Mononuclear cell (primary cell): ENCODE data around the gene PPP2R3C. TPM values are rescaled to one million over a fixed set of nuclear protein-coding genes. Genes with fewer than 3 reads are reported as not detected.

Experiments used
- H3K27me3 ChIP-seq: 2 replicates; pipeline ENCODE4 v1.6.0; 2011; ENCODE audit warnings: low read length, control low read depth; ENCODE audit not compliant: insufficient read depth
- H3K4me1 ChIP-seq: 2 replicates; pipeline ENCODE4 v1.5.1; 2011; ENCODE audit warnings: mild to moderate bottlenecking, low read length, control low read depth; ENCODE audit not compliant: insufficient read depth
- H3K4me3 ChIP-seq: 2 replicates; pipeline ENCODE4 v1.5.1; 2011; ENCODE audit warnings: mild to moderate bottlenecking, low read length, moderate library complexity
- H3K9me3 ChIP-seq: 2 replicates; pipeline ENCODE4 v1.5.1; 2011; ENCODE audit warnings: low read depth, mild to moderate bottlenecking, control low read depth, low read length
- total RNA-seq: library from RNA; depleted of rRNA; stranded (reverse); fragments of >200 nt; gene quantifications from one replicate; pipeline ENCODE4 v1.2.3, GENCODE V29; 2012

PPP2R3C gene
- total RNA-seq, 1 donor = 55.1 TPM

GRCh38 chr14:35144029-35144428 lies 22.2 kb upstream of the PPP2R3C start:
- H3K4me1 ChIP-seq = no peaks in the 10 kb centered on the region
- H3K4me3 ChIP-seq = no peak overlapping the region
- H3K27me3 ChIP-seq = no peaks in the 10 kb centered on the region
- H3K9me3 ChIP-seq = no peaks in the 10 kb centered on the region

GRCh38 chr14:35140718-35141581 lies 19.2 kb upstream of the PPP2R3C start:
- Histone ChIP-seq H3K9me3 (no peaks in the 10 kb centered on the region), H3K4me3 (no peak overlapping the region), H3K27me3 (no peaks in the 10 kb centered on the region), H3K4me1 (peaks cover 10% of the 10 kb centered on the region)

GRCh38 chr14:35138585-35138984 lies 16.8 kb upstream of the PPP2R3C start:
- peaks cover 20% of the 10 kb centered on the region for H3K4me1 ChIP-seq
- H3K9me3 ChIP-seq = no peaks in the 10 kb centered on the region
- H3K27me3 ChIP-seq = no peaks in the 10 kb centered on the region
- no peak overlapping the region for H3K4me3 ChIP-seq

GRCh38 chr14:35134329-35135123 lies 12.7 kb upstream of the PPP2R3C start:
- Histone ChIP-seq H3K4me1 (peaks cover 20% of the 10 kb centered on the region), H3K27me3 (no peaks in the 10 kb centered on the region), H3K9me3 (no peaks in the 10 kb centered on the region), H3K4me3 (no peak overlapping the region)

- Histone ChIP-seq H3K4me1 (peaks cover 20% of the 10 kb centered on the region), H3K27me3 (no peaks in the 10 kb centered on the region), H3K4me3 (no peak overlapping the region), H3K9me3 (no peaks in the 10 kb centered on the region)
Measured at GRCh38 chr14:35133542-35134328, 11.9 kb upstream of the PPP2R3C start.

- no peaks in the 10 kb centered on the region for H3K27me3 ChIP-seq
- no peaks in the 10 kb centered on the region for H3K9me3 ChIP-seq
- H3K4me3 ChIP-seq = no peak overlapping the region
- peaks cover 47% of the 10 kb centered on the region for H3K4me1 ChIP-seq
Measured at GRCh38 chr14:35124127-35124526, 2.3 kb upstream of the PPP2R3C start.

GRCh38 chr14:35123388-35123703 lies 1.6 kb upstream of the PPP2R3C start:
- Histone ChIP-seq H3K9me3 (no peaks in the 10 kb centered on the region), H3K4me3 (peak overlapping the region; percentile 78), H3K27me3 (no peaks in the 10 kb centered on the region), H3K4me1 (peaks cover 54% of the 10 kb centered on the region)

- Histone ChIP-seq H3K9me3 (no peaks in the 10 kb centered on the region), H3K27me3 (no peaks in the 10 kb centered on the region), H3K4me1 (peaks cover 54% of the 10 kb centered on the region), H3K4me3 (peak overlapping the region; percentile 78)
Measured at GRCh38 chr14:35122696-35123387, 1.1 kb upstream of the PPP2R3C start.

GRCh38 chr14:35121026-35121886 lies 534 bp downstream of the PPP2R3C start:
- Histone ChIP-seq H3K27me3 (no peaks in the 10 kb centered on the region), H3K9me3 (no peaks in the 10 kb centered on the region), H3K4me3 (peak overlapping the region; percentile 78), H3K4me1 (peaks cover 58% of the 10 kb centered on the region)

- Histone ChIP-seq H3K9me3 (no peaks in the 10 kb centered on the region), H3K4me3 (no peak overlapping the region), H3K4me1 (peaks cover 33% of the 10 kb centered on the region), H3K27me3 (no peaks in the 10 kb centered on the region)
Measured at GRCh38 chr14:35117112-35117511, 4.7 kb downstream of the PPP2R3C start.

GRCh38 chr14:35116242-35116641 lies 5.5 kb downstream of the PPP2R3C start:
- no peak overlapping the region for H3K4me3 ChIP-seq
- no peaks in the 10 kb centered on the region for H3K9me3 ChIP-seq
- no peaks in the 10 kb centered on the region for H3K27me3 ChIP-seq
- H3K4me1 ChIP-seq = peaks cover 30% of the 10 kb centered on the region

GRCh38 chr14:35114036-35114435 lies 7.8 kb downstream of the PPP2R3C start:
- Histone ChIP-seq H3K27me3 (no peaks in the 10 kb centered on the region), H3K4me3 (no peak overlapping the region), H3K9me3 (no peaks in the 10 kb centered on the region)

GRCh38 chr14:35113308-35113950 lies 8.4 kb downstream of the PPP2R3C start:
- Histone ChIP-seq H3K27me3 (no peaks in the 10 kb centered on the region), H3K4me3 (no peak overlapping the region), H3K4me1 (peaks cover 5% of the 10 kb centered on the region), H3K9me3 (no peaks in the 10 kb centered on the region)

More at GRCh38 chr14:35114036-35114435, 7.8 kb downstream of the PPP2R3C start:
- peaks cover 11% of the 10 kb centered on the region for H3K4me1 ChIP-seq
